ENCODE data around the gene SERPINA12. TPM values are rescaled to one million over a fixed set of nuclear protein-coding genes. Genes with fewer than 3 reads are reported as not detected.

Gene SERPINA12
- total RNA-seq, 1 experiment from 2014 or later, result not detected

DNA sequence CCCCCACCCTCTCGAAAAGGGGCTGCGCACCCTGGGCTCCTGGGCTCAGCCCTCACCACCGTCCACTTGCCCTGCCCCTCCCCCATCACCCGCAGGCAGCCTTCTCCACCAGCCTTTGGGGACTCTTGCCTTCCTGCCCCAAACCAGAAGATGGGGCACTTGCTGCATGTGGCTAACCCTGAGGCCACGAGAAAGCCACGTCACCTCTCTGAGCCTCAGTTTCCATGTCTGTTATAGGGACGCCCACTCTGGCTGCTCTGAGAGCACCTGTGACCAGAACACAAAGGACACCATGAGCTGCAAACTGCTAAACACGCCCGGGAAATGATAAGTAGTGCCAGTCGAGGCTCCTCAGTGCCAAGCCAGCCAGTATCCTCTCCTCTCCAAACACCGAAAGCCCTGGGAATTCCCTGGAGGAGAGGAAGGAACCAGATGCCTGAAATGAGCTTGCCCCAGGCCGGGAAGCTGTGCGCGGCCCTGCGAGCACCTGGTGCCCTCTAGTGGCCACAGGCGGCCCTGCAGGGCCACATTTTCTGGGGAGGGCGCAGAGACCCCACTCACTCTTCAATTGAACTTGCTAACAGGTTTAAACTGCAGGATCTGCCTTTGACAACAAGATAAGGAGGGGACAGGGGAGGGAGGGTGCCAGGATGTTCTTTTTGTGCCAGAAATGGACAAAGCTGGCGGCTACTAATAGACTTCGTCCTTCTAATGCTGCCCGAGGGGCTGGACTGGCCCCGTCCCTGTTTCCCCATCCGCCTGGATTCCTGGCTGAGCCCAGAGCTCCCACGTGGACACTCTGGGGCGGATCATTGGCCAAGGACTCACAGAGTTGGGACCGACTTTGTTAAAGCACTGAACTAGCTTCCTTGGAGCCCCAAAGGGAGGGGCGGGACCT lies 23.1 kb downstream of the SERPINA12 start:
- H3K9me3 ChIP-seq (ENCODE audit: control insufficient read depth in 1 of 2, insufficient read depth in 1 of 2, low read depth in 1 of 2, low read length in 2 of 2), result no peaks in the 10 kb centered on the region
- H3K27me3 ChIP-seq (ENCODE audit: insufficient read depth, low read length), result 0 out of 2 replicates have a peak, but pooled peaks cover 4% of the 10 kb centered on the region
- no peaks in the 10 kb centered on the region for H3K36me3 ChIP-seq (ENCODE audit: control insufficient read depth in 1 of 2, insufficient read depth in 2 of 2, low read length in 2 of 2)
- TF ChIP-seq, protein P1, sequence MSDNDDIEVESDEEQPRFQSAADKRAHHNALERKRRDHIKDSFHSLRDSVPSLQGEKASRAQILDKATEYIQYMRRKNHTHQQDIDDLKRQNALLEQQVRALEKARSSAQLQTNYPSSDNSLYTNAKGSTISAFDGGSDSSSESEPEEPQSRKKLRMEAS (IDR thresholded peaks at IDR 0.05), result no peak
- TF ChIP-seq, protein P2, sequence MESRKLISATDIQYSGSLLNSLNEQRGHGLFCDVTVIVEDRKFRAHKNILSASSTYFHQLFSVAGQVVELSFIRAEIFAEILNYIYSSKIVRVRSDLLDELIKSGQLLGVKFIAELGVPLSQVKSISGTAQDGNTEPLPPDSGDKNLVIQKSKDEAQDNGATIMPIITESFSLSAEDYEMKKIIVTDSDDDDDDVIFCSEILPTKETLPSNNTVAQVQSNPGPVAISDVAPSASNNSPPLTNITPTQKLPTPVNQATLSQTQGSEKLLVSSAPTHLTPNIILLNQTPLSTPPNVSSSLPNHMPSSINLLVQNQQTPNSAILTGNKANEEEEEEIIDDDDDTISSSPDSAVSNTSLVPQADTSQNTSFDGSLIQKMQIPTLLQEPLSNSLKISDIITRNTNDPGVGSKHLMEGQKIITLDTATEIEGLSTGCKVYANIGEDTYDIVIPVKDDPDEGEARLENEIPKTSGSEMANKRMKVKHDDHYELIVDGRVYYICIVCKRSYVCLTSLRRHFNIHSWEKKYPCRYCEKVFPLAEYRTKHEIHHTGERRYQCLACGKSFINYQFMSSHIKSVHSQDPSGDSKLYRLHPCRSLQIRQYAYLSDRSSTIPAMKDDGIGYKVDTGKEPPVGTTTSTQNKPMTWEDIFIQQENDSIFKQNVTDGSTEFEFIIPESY (IDR thresholded peaks at IDR 0.05; ENCODE audit: extremely low read depth, insufficient replicate concordance, low read length), result no peak
- TF ChIP-seq, protein P3, sequence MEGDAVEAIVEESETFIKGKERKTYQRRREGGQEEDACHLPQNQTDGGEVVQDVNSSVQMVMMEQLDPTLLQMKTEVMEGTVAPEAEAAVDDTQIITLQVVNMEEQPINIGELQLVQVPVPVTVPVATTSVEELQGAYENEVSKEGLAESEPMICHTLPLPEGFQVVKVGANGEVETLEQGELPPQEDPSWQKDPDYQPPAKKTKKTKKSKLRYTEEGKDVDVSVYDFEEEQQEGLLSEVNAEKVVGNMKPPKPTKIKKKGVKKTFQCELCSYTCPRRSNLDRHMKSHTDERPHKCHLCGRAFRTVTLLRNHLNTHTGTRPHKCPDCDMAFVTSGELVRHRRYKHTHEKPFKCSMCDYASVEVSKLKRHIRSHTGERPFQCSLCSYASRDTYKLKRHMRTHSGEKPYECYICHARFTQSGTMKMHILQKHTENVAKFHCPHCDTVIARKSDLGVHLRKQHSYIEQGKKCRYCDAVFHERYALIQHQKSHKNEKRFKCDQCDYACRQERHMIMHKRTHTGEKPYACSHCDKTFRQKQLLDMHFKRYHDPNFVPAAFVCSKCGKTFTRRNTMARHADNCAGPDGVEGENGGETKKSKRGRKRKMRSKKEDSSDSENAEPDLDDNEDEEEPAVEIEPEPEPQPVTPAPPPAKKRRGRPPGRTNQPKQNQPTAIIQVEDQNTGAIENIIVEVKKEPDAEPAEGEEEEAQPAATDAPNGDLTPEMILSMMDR (IDR thresholded peaks at IDR 0.05 in 2 of 3, conservative IDR thresholded peaks at IDR 0.05 in 1 of 3; ENCODE audit: borderline replicate concordance in 1 of 3, insufficient read depth in 1 of 3, low read depth in 2 of 3, low read length in 2 of 3), result peak; percentile 90 to 99 (median 99)
- TF ChIP-seq, protein P4, sequence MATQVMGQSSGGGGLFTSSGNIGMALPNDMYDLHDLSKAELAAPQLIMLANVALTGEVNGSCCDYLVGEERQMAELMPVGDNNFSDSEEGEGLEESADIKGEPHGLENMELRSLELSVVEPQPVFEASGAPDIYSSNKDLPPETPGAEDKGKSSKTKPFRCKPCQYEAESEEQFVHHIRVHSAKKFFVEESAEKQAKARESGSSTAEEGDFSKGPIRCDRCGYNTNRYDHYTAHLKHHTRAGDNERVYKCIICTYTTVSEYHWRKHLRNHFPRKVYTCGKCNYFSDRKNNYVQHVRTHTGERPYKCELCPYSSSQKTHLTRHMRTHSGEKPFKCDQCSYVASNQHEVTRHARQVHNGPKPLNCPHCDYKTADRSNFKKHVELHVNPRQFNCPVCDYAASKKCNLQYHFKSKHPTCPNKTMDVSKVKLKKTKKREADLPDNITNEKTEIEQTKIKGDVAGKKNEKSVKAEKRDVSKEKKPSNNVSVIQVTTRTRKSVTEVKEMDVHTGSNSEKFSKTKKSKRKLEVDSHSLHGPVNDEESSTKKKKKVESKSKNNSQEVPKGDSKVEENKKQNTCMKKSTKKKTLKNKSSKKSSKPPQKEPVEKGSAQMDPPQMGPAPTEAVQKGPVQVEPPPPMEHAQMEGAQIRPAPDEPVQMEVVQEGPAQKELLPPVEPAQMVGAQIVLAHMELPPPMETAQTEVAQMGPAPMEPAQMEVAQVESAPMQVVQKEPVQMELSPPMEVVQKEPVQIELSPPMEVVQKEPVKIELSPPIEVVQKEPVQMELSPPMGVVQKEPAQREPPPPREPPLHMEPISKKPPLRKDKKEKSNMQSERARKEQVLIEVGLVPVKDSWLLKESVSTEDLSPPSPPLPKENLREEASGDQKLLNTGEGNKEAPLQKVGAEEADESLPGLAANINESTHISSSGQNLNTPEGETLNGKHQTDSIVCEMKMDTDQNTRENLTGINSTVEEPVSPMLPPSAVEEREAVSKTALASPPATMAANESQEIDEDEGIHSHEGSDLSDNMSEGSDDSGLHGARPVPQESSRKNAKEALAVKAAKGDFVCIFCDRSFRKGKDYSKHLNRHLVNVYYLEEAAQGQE (IDR thresholded peaks at IDR 0.05; ENCODE audit: low read depth), result no peak
- TF ChIP-seq YY1 (IDR thresholded peaks at IDR 0.05; ENCODE audit: extremely low read depth, insufficient replicate concordance, low read depth, low read length) (no peak), EZH2 (IDR thresholded peaks at IDR 0.05) (no peak), POLR2AphosphoS5 (IDR thresholded peaks at IDR 0.05; ENCODE audit: low read depth, low read length) (no peak), SRF (IDR thresholded peaks at IDR 0.05; ENCODE audit: low read depth) (no peak), JUND (IDR thresholded peaks at IDR 0.05) (no peak), POLR2A (IDR thresholded peaks at IDR 0.05; ENCODE audit: borderline replicate concordance, extremely low read depth, insufficient read depth, insufficient read length) (no peak), RAD21 (IDR thresholded peaks at IDR 0.05; ENCODE audit: low read depth) (peak; percentile 85), CBX3 (IDR thresholded peaks at IDR 0.05; ENCODE audit: low read depth) (no peak)
- TF ChIP-seq, protein P5, sequence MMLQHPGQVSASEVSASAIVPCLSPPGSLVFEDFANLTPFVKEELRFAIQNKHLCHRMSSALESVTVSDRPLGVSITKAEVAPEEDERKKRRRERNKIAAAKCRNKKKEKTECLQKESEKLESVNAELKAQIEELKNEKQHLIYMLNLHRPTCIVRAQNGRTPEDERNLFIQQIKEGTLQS (IDR thresholded peaks at IDR 0.05), result no peak
- DNase-seq (ENCODE audit: low read depth, low spot score) (peak; percentile 22), ATAC-seq (peak; percentile 86)
- peaks cover 0 to 13% of the 10 kb centered on the region in 2 experiments; a peak in 2 of 4 replicates for H3K4me1 ChIP-seq (ENCODE audit: control insufficient read depth in 1 of 2, insufficient read depth in 2 of 2, low read length in 2 of 2)
- H3K27ac ChIP-seq (ENCODE audit: low read depth, low read length), result no peak overlapping the region
- peak overlapping the region; percentile 73 for H3K4me2 ChIP-seq (ENCODE audit: low read length)
- peak overlapping the region; percentile 93 for H2AFZ ChIP-seq (ENCODE audit: low read depth, low read length, poor library complexity, severe bottlenecking)
- ChIA-PET POLR2A (interaction anchor here (0.7 to 1.1 kb wide), 3 partner anchors 52 to 349 kb away, joined by 3 read pairs; no protein-coding TSS in a partner anchor), CTCF (interaction anchor here (0.6 to 2.6 kb wide), 33 partner anchors 8 to 550 kb away, joined by 3 to 56 read pairs (median 4); partner anchors contain the start of gene SERPINA9), RAD21 (ENCODE audit: low non-redundant PET in 1 of 2, low total read pairs in 2 of 2, uncharacterized antibody in 2 of 2, unreplicated experiment in 2 of 2) (interaction anchor here (0.8 to 1.3 kb wide), 4 partner anchors 52 to 354 kb away, joined by 3 to 19 read pairs (median 9); no protein-coding TSS in a partner anchor)
- intact Hi-C loops (cut with micrococcal nuclease), result loop anchor here (1.0 to 5.0 kb wide), 3 partner anchors 51 to 353 kb away; no protein-coding TSS in a partner anchor
- H3K9ac ChIP-seq (ENCODE audit: low read length), result peak overlapping the region; percentile 28; the same call in 1 of the 2 replicates
- H4K20me1 ChIP-seq (ENCODE audit: insufficient read depth), result no peaks in the 10 kb centered on the region
- H3K9me2 ChIP-seq (ENCODE audit: insufficient read depth), result no peaks in the 10 kb centered on the region
- H3K79me2 ChIP-seq (ENCODE audit: insufficient read depth, low read length), result no peaks in the 10 kb centered on the region
- H3K4me3 ChIP-seq (replicated peaks in 1 of 2; ENCODE audit: low read depth in 1 of 2, low read length in 2 of 2), result peak overlapping the region; percentile 3 to 25; a peak in 3 of 4 replicates
- no TSS peak for BruUV-seq (replicated peaks)

Measured in HCT116 (cell line).